ENCODE data around the gene FOSL2.

FOSL2 gene

GRCh38 chr2:28390746-28391563 lies 1.7 kb upstream of the FOSL2 start:
- peak; percentile 91 for DNase-seq (ENCODE audit: low read depth)
- TF ChIP-seq CTCF (conservative IDR thresholded peaks at IDR 0.05; ENCODE audit: low read length), result no peak
- H3K4me3 ChIP-seq (ENCODE audit: low read length), result peak overlapping the region; percentile 99

- TF ChIP-seq CTCF (conservative IDR thresholded peaks at IDR 0.05; ENCODE audit: low read length), result no peak
- peak overlapping the region; percentile 99 for H3K4me3 ChIP-seq (ENCODE audit: low read length)
- peak; percentile 94 for DNase-seq (ENCODE audit: low read depth)
These were observed 928 bp upstream of the FOSL2 start for GRCh38 chr2:28391564-28392296.

GRCh38 chr2:28393114-28393836 lies 617 bp downstream of the FOSL2 start:
- H3K4me3 ChIP-seq (ENCODE audit: low read length), result peak overlapping the region; percentile 99
- DNase-seq (ENCODE audit: low read depth), result peak; percentile 66
- no peak for TF ChIP-seq CTCF (conservative IDR thresholded peaks at IDR 0.05; ENCODE audit: low read length)

GRCh38 chr2:28394331-28394877 lies 1.7 kb downstream of the FOSL2 start:
- TF ChIP-seq CTCF (conservative IDR thresholded peaks at IDR 0.05; ENCODE audit: low read length), result no peak
- H3K4me3 ChIP-seq (ENCODE audit: low read length), result peak overlapping the region; percentile 99
- DNase-seq (ENCODE audit: low read depth), result peak; percentile 76

GRCh38 chr2:28394997-28395333 lies 2.3 kb downstream of the FOSL2 start:
- H3K4me3 ChIP-seq (ENCODE audit: low read length), result peak overlapping the region; percentile 99
- DNase-seq (ENCODE audit: low read depth), result no peak
- no peak for TF ChIP-seq CTCF (conservative IDR thresholded peaks at IDR 0.05; ENCODE audit: low read length)

GRCh38 chr2:28395334-28396061 lies 2.8 kb downstream of the FOSL2 start:
- H3K4me3 ChIP-seq (ENCODE audit: low read length), result peak overlapping the region; percentile 99
- peak; percentile 94 for DNase-seq (ENCODE audit: low read depth)

More at GRCh38 chr2:28395334-28396061, 2.8 kb downstream of the FOSL2 start:
- no peak for TF ChIP-seq CTCF (conservative IDR thresholded peaks at IDR 0.05; ENCODE audit: low read length)
